NB4 (cell line): ENCODE data around the gene HMMR.

ENCODE experiments used
- DNase-seq: peaks from one replicate; pipeline ENCODE4 v3.0.0; 2010; ENCODE audit warnings: low read depth
- H3K4me3 ChIP-seq: one replicate; pipeline ENCODE4 v1.5.1; 2011; ENCODE audit warnings: mild to moderate bottlenecking, low read depth, low read length, moderate library complexity
- CTCF ChIP-seq: IDR thresholded peaks from one replicate; pipeline ENCODE4 v1.5.1; 2012; ENCODE audit warnings: low read depth, low read length
- MYC ChIP-seq: IDR thresholded peaks from 2 replicates; pipeline ENCODE4 v1.6.1; 2011; ENCODE audit warnings: low read depth, low read length
- POLR2A ChIP-seq: IDR thresholded peaks from 2 replicates; pipeline ENCODE4 v1.6.1; 2011; ENCODE audit warnings: mild to moderate bottlenecking; ENCODE audit not compliant: insufficient read length; ENCODE audit errors: extremely low read depth
- TF ChIP-seq, protein P1 (sequence below): IDR thresholded peaks from 2 replicates; pipeline ENCODE4 v1.6.1; 2011; ENCODE audit warnings: low read depth, low read length

HMMR gene

GRCh38 chr5:163525096-163525495, 64.7 kb downstream of the HMMR start:
- TF ChIP-seq CTCF: no peak
- TF ChIP-seq POLR2A: no peak
- TF ChIP-seq MYC: no peak
- TF ChIP-seq, protein P1, sequence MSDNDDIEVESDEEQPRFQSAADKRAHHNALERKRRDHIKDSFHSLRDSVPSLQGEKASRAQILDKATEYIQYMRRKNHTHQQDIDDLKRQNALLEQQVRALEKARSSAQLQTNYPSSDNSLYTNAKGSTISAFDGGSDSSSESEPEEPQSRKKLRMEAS: no peak
- DNase-seq: no peak
- H3K4me3 ChIP-seq: no peak overlapping the region

GRCh38 chr5:163529698-163530097, 69.3 kb downstream of the HMMR start:
- TF ChIP-seq, protein P1: no peak
- TF ChIP-seq POLR2A (no peak), MYC (no peak), CTCF (no peak)
- DNase-seq: no peak
- no peak overlapping the region for H3K4me3 ChIP-seq

DNA sequence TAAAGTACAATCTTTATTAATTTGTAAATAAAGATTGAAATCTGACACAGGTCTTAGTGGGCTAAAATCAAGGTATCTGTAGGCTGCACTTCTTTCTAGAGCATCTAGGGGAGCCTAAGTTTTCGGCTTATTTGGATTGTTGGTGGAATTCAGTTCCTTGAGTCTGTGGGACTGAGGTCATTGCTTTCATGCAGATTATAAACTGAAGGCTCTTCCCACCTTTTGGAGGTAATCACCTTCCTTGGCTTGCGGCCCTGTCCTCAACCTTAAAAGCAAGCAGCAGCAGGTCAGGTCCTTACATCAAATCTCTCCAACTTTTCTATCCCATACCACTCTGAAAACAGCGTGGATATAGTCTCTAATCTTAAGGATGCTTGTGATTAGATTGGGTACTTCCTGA, 70.8 kb downstream of the HMMR start:
- DNase-seq: no peak
- TF ChIP-seq MYC (no peak), POLR2A (no peak), CTCF (no peak)
- H3K4me3 ChIP-seq: no peak overlapping the region

DNA sequence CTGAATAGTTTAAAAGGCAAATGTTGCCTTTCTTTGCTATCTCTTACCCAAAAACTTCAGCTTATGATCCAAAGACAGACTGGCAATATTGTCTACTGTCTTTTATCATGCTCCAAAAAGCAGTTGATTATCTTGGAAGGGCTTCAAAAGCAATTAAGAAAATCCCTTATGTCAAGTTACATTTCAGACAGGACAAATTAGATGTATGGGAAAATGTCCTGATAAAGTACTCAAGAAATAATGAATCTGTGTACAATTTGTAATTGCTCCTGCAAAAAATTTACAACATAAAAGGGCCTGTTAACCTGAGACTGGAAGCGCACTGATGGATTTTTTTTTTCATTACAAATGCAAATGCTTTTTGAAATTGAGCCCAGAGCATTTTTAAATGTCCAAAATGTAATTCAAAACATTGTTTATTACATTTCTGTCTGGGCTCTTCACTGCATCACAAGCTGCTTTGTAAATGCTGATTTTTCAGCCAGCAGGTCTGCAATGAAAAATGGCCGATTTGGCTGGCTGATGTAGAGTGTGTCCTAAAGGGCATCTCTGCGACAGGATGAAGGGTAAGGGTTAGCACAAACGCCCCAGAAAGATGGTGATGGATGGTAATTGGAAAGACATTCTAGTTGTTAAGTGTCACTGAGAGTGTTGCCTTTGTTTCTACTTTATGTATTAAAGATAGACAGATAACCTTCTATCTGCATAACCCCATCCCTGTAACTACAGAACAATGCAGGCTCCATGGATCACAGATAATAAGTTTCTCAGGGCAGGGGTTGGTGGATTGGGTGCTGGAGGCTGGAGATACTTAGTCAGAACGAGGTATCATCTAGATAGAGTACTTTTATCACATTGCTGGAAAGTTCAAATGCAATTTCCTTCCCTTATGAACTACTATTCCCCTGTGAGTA, 72.0 kb downstream of the HMMR start:
- H3K4me3 ChIP-seq: no peak overlapping the region
- no peak for DNase-seq
- TF ChIP-seq POLR2A: no peak
- TF ChIP-seq, protein P1: no peak
- no peak for TF ChIP-seq CTCF
- TF ChIP-seq MYC: no peak

DNA sequence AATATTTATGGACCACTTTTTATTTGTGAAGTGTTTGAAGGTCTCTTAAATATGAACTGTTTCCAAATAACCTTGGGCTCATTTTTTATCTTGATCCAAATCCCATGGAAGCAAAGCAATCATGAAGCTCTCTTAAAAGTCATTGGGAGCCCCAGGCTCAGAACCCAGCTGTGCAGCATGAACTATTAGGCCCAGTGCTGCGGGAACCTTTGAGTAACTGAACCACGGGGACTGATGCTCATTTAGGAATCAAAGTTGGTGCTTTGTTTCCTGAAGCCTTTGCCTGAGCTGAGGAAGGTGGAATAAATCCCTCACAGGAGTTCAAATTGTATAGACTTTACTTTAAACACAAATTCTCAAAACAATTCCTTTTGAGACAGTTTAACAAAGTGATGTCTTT, 72.8 kb downstream of the HMMR start:
- no peak overlapping the region for H3K4me3 ChIP-seq
- no peak for TF ChIP-seq CTCF
- TF ChIP-seq, protein P1: no peak
- no peak for TF ChIP-seq MYC
- no peak for TF ChIP-seq POLR2A
- DNase-seq: no peak
